M059J (cell line): ENCODE data around the gene GFER. TPM values are rescaled to one million over a fixed set of nuclear protein-coding genes. Genes with fewer than 3 reads are reported as not detected.

Source experiments
- total RNA-seq: library from RNA; depleted of rRNA; stranded (reverse); fragments of >200 nt; shearing (Covaris generic); gene quantifications from 2 replicates; pipeline ENCODE4 v1.2.3, GENCODE V29; 2014; rRNA removed

GFER gene
- total RNA-seq, 1 experiment from 2014 or later = 21.0 TPM

Other genes starting within 250 kb of the GFER start
- gene NME3, start 212.7 kb upstream of the GFER start, total RNA-seq = not detected in 2 replicates
- 0.76 and 2.2 TPM in 2 replicates for gene EME2, start 211.4 kb upstream of the GFER start, total RNA-seq
- 115 and 133 TPM in 2 replicates for gene MRPS34, start 211.1 kb upstream of the GFER start, total RNA-seq
- 25.9 and 29.8 TPM in 2 replicates for gene SPSB3, start 201.6 kb upstream of the GFER start, total RNA-seq
- 53.7 and 86.4 TPM in 2 replicates for gene NUBP2, start 201.2 kb upstream of the GFER start, total RNA-seq
- gene IGFALS, start 190.5 kb upstream of the GFER start, total RNA-seq = 0.07 TPM in 1 of 2 replicates, not detected in the other
- gene HAGH, start 157.4 kb upstream of the GFER start, total RNA-seq = 75.7 and 92.6 TPM in 2 replicates
- 53.8 and 64.0 TPM in 2 replicates for gene FAHD1, start 157.0 kb upstream of the GFER start, total RNA-seq
- gene MEIOB, start 112.0 kb upstream of the GFER start, total RNA-seq = 1.0 and 1.8 TPM in 2 replicates
- not detected in 2 replicates for gene HS3ST6, start 65.8 kb upstream of the GFER start, total RNA-seq
- gene MSRB1, start 41.0 kb upstream of the GFER start, total RNA-seq = 16.2 and 27.8 TPM in 2 replicates
- 0.52 TPM in 1 of 2 replicates, not detected in the other for gene RPL3L, start 29.5 kb upstream of the GFER start, total RNA-seq
- gene NDUFB10, start 24.7 kb upstream of the GFER start, total RNA-seq = 287 and 304 TPM in 2 replicates
- 1,628 and 1,651 TPM in 2 replicates for gene RPS2, start 19.4 kb upstream of the GFER start, total RNA-seq
- gene RNF151, start 17.3 kb upstream of the GFER start, total RNA-seq = not detected in 2 replicates
- gene TBL3, start 12.1 kb upstream of the GFER start, total RNA-seq = 42.2 and 76.8 TPM in 2 replicates
- not detected in 2 replicates for gene NOXO1, start 2.7 kb upstream of the GFER start, total RNA-seq
- gene SYNGR3, start 5.8 kb downstream of the GFER start, total RNA-seq = 3.4 and 7.1 TPM in 2 replicates
- 21.3 and 23.9 TPM in 2 replicates for gene ZNF598, start 25.6 kb downstream of the GFER start, total RNA-seq
- 0.12 TPM in 1 of 2 replicates, not detected in the other for gene NPW, start 35.6 kb downstream of the GFER start, total RNA-seq
- 143 and 175 TPM in 2 replicates for gene NHERF2, start 42.7 kb downstream of the GFER start, total RNA-seq
- 22.7 and 35.6 TPM in 2 replicates for gene NTHL1, start 63.6 kb downstream of the GFER start, total RNA-seq
- gene TSC2, start 63.8 kb downstream of the GFER start, total RNA-seq = 29.7 and 31.2 TPM in 2 replicates
- 12.9 and 56.0 TPM in 2 replicates for gene PKD1, start 151.7 kb downstream of the GFER start, total RNA-seq
- 2.1 and 3.8 TPM in 2 replicates for gene RAB26, start 164.4 kb downstream of the GFER start, total RNA-seq
- 69.0 and 92.8 TPM in 2 replicates for gene TRAF7, start 171.6 kb downstream of the GFER start, total RNA-seq
- not detected in 2 replicates for gene CASKIN1, start 212.4 kb downstream of the GFER start, total RNA-seq
- gene MLST8, start 221.3 kb downstream of the GFER start, total RNA-seq = 18.9 and 26.5 TPM in 2 replicates
- gene BRICD5, start 226.7 kb downstream of the GFER start, total RNA-seq = 0.10 and 0.89 TPM in 2 replicates
- 23.9 and 32.7 TPM in 2 replicates for gene PGP, start 230.6 kb downstream of the GFER start, total RNA-seq
- gene E4F1, start 239.4 kb downstream of the GFER start, total RNA-seq = 9.6 and 20.1 TPM in 2 replicates